SH-SY5Y (cell line): ENCODE results near the gene DIO1.

Experiments
- GATA2 ChIP-seq: IDR thresholded peaks from 2 replicates; pipeline ENCODE4 v1.6.1; 2011; ENCODE audit warnings: mild to moderate bottlenecking, low read depth, low read length
- GATA3 ChIP-seq: IDR thresholded peaks from 2 replicates; pipeline ENCODE4 v1.6.1; 2011; ENCODE audit warnings: low read depth, mild to moderate bottlenecking, low read length, moderate library complexity

DIO1 gene

GRCh38 chr1:53944469-53945182 is 50.6 kb downstream of the DIO1 start:
- no peak for TF ChIP-seq GATA3
- no peak for TF ChIP-seq GATA2

GRCh38 chr1:53945183-53945432 is 51.1 kb downstream of the DIO1 start:
- TF ChIP-seq GATA2: no peak
- TF ChIP-seq GATA3: no peak

- TF ChIP-seq GATA2 (no peak), GATA3 (no peak)
These were observed 51.7 kb downstream of the DIO1 start, which contains the start of gene IFT25 for GRCh38 chr1:53945433-53946251. TSS of gene IFT25 (minus strand) at chr1:53945699. CDS start at chr1:53940082, 5,617 bp downstream.

GRCh38 chr1:53946252-53947171 is 52.5 kb downstream of the DIO1 start, which contains the start of gene LRRC42:
TSS of gene LRRC42 (plus strand) at chr1:53946350. CDS start at chr1:53952000, 5,650 bp downstream.
- TF ChIP-seq GATA3 (no peak), GATA2 (no peak)

GRCh38 chr1:53947172-53947907 is 53.4 kb downstream of the DIO1 start:
- TF ChIP-seq GATA3: no peak
- no peak for TF ChIP-seq GATA2

GRCh38 chr1:53948291-53948690 is 54.3 kb downstream of the DIO1 start:
- TF ChIP-seq GATA2 (no peak), GATA3 (no peak)

GRCh38 chr1:53949023-53949990 is 55.3 kb downstream of the DIO1 start:
- no peak for TF ChIP-seq GATA3
- TF ChIP-seq GATA2: no peak

- TF ChIP-seq GATA2: no peak
- TF ChIP-seq GATA3: no peak
These were observed 57.7 kb downstream of the DIO1 start for GRCh38 chr1:53951697-53952096.

- TF ChIP-seq GATA2 (no peak), GATA3 (no peak)
These were observed 60.1 kb downstream of the DIO1 start for GRCh38 chr1:53954128-53954527.

GRCh38 chr1:53956308-53957168 is 62.6 kb downstream of the DIO1 start:
- TF ChIP-seq GATA3 (no peak), GATA2 (no peak)

GRCh38 chr1:53957194-53957818 is 63.3 kb downstream of the DIO1 start:
- TF ChIP-seq GATA2 (no peak), GATA3 (no peak)
